Femur (tissue), 1 donor: ENCODE results near the gene TMPRSS9.
"Not testable (repeated sequence)": the region's sequence is repeated elsewhere in the genome, so short reads cannot be mapped to it uniquely, and the experiment has no call there.

ENCODE experiments used
- DNase-seq: peaks from one replicate; pipeline ENCODE4 v3.0.0-alpha.2; 2017

The TMPRSS9 gene

DNA sequence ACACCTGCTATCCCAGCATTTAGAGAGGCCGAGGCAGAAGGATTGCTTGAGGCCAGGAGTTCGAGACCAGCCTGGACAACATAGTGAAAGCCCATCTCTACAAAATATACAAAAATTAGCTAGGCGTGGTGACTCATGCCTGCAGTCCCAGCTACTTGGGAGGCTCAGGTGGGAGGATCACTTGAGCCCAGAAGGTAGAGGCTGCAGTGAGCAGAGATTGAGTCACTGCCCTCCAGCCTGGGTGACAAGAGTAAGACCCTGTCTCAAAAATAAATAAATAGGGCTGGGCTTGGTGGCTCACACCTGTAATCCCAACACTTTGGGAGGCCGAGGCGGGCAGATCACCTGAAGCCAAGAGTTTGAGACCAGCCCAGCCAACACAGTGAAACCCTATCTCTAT lies 103.6 kb downstream of the TMPRSS9 start:
- not testable (repeated sequence) for DNase-seq

GRCh38 chr19:2464389-2464788 lies 104.3 kb downstream of the TMPRSS9 start:
- DNase-seq = no peak

GRCh38 chr19:2468596-2468995 lies 108.5 kb downstream of the TMPRSS9 start:
- no peak for DNase-seq

DNA sequence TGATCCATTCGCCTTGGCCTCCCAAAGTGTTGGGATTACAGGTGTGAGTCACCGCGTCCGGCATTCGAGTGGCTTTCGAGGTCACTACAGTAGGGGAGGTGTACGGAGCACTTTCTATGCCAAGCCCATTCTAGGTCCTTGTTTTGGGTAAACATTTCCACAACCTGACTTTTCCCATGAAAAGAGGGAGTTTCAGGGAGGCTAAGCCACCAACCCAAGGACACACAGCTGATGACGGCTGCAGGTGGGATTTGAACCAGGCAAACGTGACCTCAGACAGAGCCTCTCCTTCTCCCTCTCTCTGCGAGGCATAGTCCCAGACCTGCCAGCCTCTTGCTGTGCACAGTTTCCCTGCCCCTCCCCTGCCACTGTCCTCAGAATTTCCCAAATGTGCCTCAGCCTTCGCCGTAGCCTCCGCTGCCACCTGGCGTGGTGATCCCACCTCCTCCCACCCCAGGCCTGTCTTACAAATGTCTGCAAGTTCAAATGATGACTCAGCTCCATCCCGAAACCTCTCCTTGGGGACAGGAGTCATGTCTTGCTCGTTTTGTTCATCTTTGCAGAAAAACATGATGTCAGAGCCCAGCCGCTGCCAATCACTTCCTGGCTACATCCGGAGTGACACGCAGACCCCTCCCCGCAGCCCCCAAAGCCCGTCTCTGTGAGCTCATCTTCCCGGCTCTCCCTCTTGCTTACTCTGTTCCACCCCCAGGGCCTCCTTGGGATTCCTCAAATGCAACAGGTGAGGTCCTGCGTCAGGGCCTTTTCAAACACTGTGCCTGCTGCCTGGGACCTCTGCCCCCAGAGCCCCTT lies 109.2 kb downstream of the TMPRSS9 start:
- DNase-seq = peak; percentile 76

DNA sequence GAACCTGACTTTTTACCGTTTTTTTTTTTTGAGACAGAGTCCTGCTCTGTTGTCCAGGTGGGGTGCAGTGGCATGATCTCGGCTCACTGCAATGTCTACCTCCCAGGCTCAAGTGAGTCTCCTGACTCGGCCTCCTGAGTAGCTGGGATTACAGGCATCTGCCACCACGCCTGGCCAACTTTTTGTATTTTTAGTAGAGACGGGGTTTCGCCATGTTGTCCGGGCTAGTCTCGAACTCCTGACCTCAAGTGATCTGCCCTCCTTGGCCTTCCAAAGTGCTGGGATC lies 109.8 kb downstream of the TMPRSS9 start:
- DNase-seq = not testable (repeated sequence)

GRCh38 chr19:2474232-2475017 lies 114.4 kb downstream of the TMPRSS9 start:
- DNase-seq = peak; percentile 92

GRCh38 chr19:2475018-2475701 lies 115.1 kb downstream of the TMPRSS9 start:
- peak; percentile 65 for DNase-seq
